K562 (cell line): Measurements from ENCODE around the gene PHKG2. TPM values are rescaled to one million over a fixed set of nuclear protein-coding genes. Genes with fewer than 3 reads are reported as not detected.

ENCODE experiments used
- AFF4 ChIP-seq: sonication (generic); formaldehyde crosslinking; IDR thresholded peaks from 2 replicates; pipeline ENCODE4 v1.8.0; 2023; ENCODE audit warnings: mild to moderate bottlenecking, missing genetic modification reagents
- ASH1L ChIP-seq: fragments of 450-650 bp; IDR thresholded peaks from 2 replicates; pipeline ENCODE4 v1.6.1; 2018; ENCODE audit warnings: borderline replicate concordance, mild to moderate bottlenecking, low read depth; ENCODE audit not compliant: partially characterized antibody
- BRD9 ChIP-seq: fragments of 450-650 bp; IDR thresholded peaks from 2 replicates; pipeline ENCODE4 v1.6.1; 2018; ENCODE audit warnings: low read depth; ENCODE audit not compliant: partially characterized antibody
- DDX20 ChIP-seq: fragments of 450-650 bp; IDR thresholded peaks from 2 replicates; pipeline ENCODE4 v1.6.1; 2016; ENCODE audit warnings: missing genetic modification characterization, low read depth, mild to moderate bottlenecking, missing compliant biosample characterization, moderate library complexity
- FIP1L1 ChIP-seq: fragments of 200-400 bp; formaldehyde crosslinking; IDR thresholded peaks from 2 replicates; pipeline ENCODE4 v1.6.1; 2018; ENCODE audit warnings: mild to moderate bottlenecking, low read depth, low read length; ENCODE audit not compliant: poor library complexity, severe bottlenecking
- FOS ChIP-seq: IDR thresholded peaks from 3 replicates; pipeline ENCODE4 v1.6.1; 2011; ENCODE audit not compliant: insufficient read length; ENCODE audit errors: extremely low read depth
- MEF2A ChIP-seq: IDR thresholded peaks from 2 replicates; pipeline ENCODE4 v1.6.1; 2011; ENCODE audit warnings: low read depth, mild to moderate bottlenecking, low read length, moderate library complexity; ENCODE audit not compliant: control insufficient read depth
- RAD21 ChIP-seq, 2 experiments: fragments of 250-450 bp in 1 of 2; fragments of 450-650 bp in 1 of 2; sonication (Bioruptor Pico) in 1 of 2; formaldehyde crosslinking in 1 of 2; IDR thresholded peaks in 1 of 2; conservative IDR thresholded peaks in 1 of 2; 2 replicates each; pipeline versions ENCODE4 v1.4.0 to v1.8.0; 2020 to 2022; ENCODE audit warnings: mild to moderate bottlenecking in 2 of 2, moderate library complexity in 1 of 2
- RUNX1 ChIP-seq: sonication (generic); IDR thresholded peaks from 2 replicates; pipeline ENCODE4 v1.6.1; 2016; ENCODE audit warnings: antibody characterized with exemption, low read depth
- SAP30 ChIP-seq: fragments of 200-600 bp; sonication (generic); IDR thresholded peaks from 2 replicates; pipeline ENCODE4 v1.6.1; 2012; ENCODE audit warnings: borderline replicate concordance, low read depth, mild to moderate bottlenecking, moderate library complexity, low read length, control low read depth, inconsistent platforms; ENCODE audit not compliant: insufficient read depth, poor library complexity, severe bottlenecking
- SETDB1 ChIP-seq: IDR thresholded peaks from one replicate; pipeline ENCODE4 v1.6.1; 2012; ENCODE audit warnings: low read length, control low read depth, inconsistent platforms
- SRF ChIP-seq, 2 experiments: fragments of 250-450, 450-650 bp in 1 of 2; sonication (Bioruptor Pico) in 1 of 2; sonication (generic) in 1 of 2; formaldehyde crosslinking; IDR thresholded peaks; 2 replicates each; pipeline versions ENCODE4 v1.5.0 to v1.5.1; 2020 to 2022; ENCODE audit warnings: mild to moderate bottlenecking in 1 of 2, missing genetic modification reagents in 1 of 2
- ZNF57 ChIP-seq: fragments of 450-650 bp; formaldehyde crosslinking; IDR thresholded peaks from 2 replicates; pipeline ENCODE4 v1.4.0; 2020; ENCODE audit warnings: mild to moderate bottlenecking, moderate library complexity
- polyA plus RNA-seq, 8 experiments: library from polyadenylated mRNA; depleted of rRNA in 4 of 8; stranded (reverse) in 5 of 8; unstranded in 3 of 8; fragments of >200 nt; fragmentation: Nextera tagmentation in 2 of 8; fragmentation: Illumina TruSeq in 1 of 8; extraction: Ambion mirVana in 2 of 8; extraction: Trizol in 1 of 8; gene quantifications; 2 replicates each; pipeline versions ENCODE4 v1.2.1 to v1.2.3, GENCODE V29; 2011 to 2014; ENCODE audit warnings: inconsistent platforms in 1 of 8, missing spikeins in 1 of 8
- total RNA-seq, 7 experiments: library from RNA; depleted of rRNA in 6 of 7; stranded (reverse); fragments of >200 nt in 6 of 7; fragmentation: Illumina TruSeq in 2 of 7; extraction: Trizol in 2 of 7; gene quantifications; 2 replicates each; pipeline versions ENCODE4 v1.2.1 to v1.2.3, GENCODE V29; 2011 to 2021; ENCODE audit warnings: low replicate concordance in 1 of 7

The PHKG2 gene
- total and polyA plus RNA-seq, 9 of the 15 experiments (the other 6 are each of a cell fraction or from before 2014, with no cell fraction given), result 5.8 to 54.2 (median 30.7) TPM

- TF ChIP-seq MEF2A, result no peak
- TF ChIP-seq SRF (CRISPR knock-in tag; IDR thresholded peaks at IDR 0.05), result no peak
- TF ChIP-seq DDX20, result no peak
- TF ChIP-seq BRD9, result no peak
- no peak for TF ChIP-seq AFF4 (CRISPR knock-in tag)
- TF ChIP-seq ASH1L, result no peak
- no peak for TF ChIP-seq FIP1L1
- TF ChIP-seq FOS, result peak; percentile 28
- TF ChIP-seq SETDB1, result no peak
- peak; percentile 98 for TF ChIP-seq SAP30
- TF ChIP-seq RUNX1, result no peak
- no peak for TF ChIP-seq RAD21 (CRISPR knock-in tag; conservative IDR thresholded peaks at IDR 0.05 in 1 of 2, IDR thresholded peaks at IDR 0.05 in 1 of 2)
- no peak for TF ChIP-seq ZNF57 (CRISPR knock-in tag)
Observed at GRCh38 chr16:30761928-30762902, 14.0 kb downstream of the PHKG2 start, which contains the start of the genes CFAP119 and RNF40 (continued).
